Testis (tissue), 2 donors: Measurements from ENCODE around the gene TYK2.

Experiments
- POLR2A ChIP-seq: fragments of 450-650 bp; IDR thresholded peaks from one replicate; pipeline ENCODE4 v1.6.1; 2017; ENCODE audit warnings: antibody characterized with exemption, mild to moderate bottlenecking, moderate library complexity
- TF ChIP-seq, protein P1 (sequence below), 3 experiments: fragments of 450-650 bp in 2 of 3; fragments of 200-600 bp in 1 of 3; sonication (generic) in 1 of 3; IDR thresholded peaks; one replicate each; pipeline ENCODE4 v1.5.1; 2016 to 2019; ENCODE audit warnings: antibody characterized with exemption in 3 of 3, mild to moderate bottlenecking in 2 of 3, moderate library complexity in 1 of 3

DNA sequence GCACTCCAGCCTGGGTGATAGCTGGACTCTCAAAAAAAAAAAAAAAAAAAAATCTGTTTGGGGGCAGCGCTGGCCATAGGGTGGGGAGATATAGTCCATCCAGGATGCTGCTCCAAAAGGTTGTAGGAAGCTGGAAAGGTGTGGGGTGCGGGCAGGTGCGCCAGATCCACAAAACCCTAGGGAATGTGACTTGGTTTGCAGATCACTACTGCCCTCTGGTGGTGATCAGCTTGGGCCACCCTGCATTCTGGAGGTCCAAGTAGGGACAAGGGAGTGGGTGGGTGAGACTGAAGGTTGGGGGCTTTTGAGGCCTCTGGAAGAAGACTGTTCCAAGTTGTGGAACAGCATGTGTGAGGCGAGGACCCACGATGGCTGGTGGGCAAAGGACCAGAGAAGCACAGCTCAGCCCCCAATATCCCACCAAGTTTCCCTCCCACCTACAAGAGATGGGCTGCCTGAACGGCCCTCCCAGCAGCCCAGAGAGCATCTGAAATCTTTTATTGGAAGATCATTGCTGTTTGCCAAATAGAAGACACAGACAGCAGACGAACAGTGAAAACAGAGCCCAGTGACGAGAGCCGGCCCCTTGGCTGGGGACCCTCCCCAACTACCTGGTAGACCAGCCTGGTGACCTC, 10.4 kb upstream of the TYK2 start:
- TF ChIP-seq, protein P1, sequence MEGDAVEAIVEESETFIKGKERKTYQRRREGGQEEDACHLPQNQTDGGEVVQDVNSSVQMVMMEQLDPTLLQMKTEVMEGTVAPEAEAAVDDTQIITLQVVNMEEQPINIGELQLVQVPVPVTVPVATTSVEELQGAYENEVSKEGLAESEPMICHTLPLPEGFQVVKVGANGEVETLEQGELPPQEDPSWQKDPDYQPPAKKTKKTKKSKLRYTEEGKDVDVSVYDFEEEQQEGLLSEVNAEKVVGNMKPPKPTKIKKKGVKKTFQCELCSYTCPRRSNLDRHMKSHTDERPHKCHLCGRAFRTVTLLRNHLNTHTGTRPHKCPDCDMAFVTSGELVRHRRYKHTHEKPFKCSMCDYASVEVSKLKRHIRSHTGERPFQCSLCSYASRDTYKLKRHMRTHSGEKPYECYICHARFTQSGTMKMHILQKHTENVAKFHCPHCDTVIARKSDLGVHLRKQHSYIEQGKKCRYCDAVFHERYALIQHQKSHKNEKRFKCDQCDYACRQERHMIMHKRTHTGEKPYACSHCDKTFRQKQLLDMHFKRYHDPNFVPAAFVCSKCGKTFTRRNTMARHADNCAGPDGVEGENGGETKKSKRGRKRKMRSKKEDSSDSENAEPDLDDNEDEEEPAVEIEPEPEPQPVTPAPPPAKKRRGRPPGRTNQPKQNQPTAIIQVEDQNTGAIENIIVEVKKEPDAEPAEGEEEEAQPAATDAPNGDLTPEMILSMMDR (IDR thresholded peaks at IDR 0.05) = peak; percentile 60 to 82 (median 78)
- TF ChIP-seq POLR2A = no peak
